Measurements from ENCODE around the gene UNC13C. TPM values are rescaled to one million over a fixed set of nuclear protein-coding genes. Genes with fewer than 3 reads are reported as not detected.
"Not testable (repeated sequence)": the region's sequence is repeated elsewhere in the genome, so short reads cannot be mapped to it uniquely, and the experiment has no call there.

Gene UNC13C
- total RNA-seq, 1 experiment from 2014 or later = not detected

- no peak overlapping the region for H3K27ac ChIP-seq
- H3K27me3 ChIP-seq = peaks cover 5% of the 10 kb centered on the region; the same call in 1 of the 2 replicates
- no peak overlapping the region for H3K4me3 ChIP-seq
- H3K36me3 ChIP-seq = no peaks in the 10 kb centered on the region
- H3K9me3 ChIP-seq (replicated peaks) = no peaks in the 10 kb centered on the region
- DNase-seq = no peak
- H3K4me1 ChIP-seq = no peaks in the 10 kb centered on the region
Observed at GRCh38 chr15:54347082-54347827, 369.0 kb downstream of the UNC13C start.

- no peak overlapping the region for H3K4me3 ChIP-seq
- DNase-seq = no peak
- no peaks in the 10 kb centered on the region for H3K9me3 ChIP-seq (replicated peaks)
- no peaks in the 10 kb centered on the region for H3K36me3 ChIP-seq
- no peak overlapping the region for H3K27ac ChIP-seq
- no peaks in the 10 kb centered on the region for H3K27me3 ChIP-seq
- H3K4me1 ChIP-seq = no peaks in the 10 kb centered on the region
Observed at GRCh38 chr15:54353726-54354125, 375.5 kb downstream of the UNC13C start.

GRCh38 chr15:54354341-54354740 lies 376.1 kb downstream of the UNC13C start:
- no peak overlapping the region for H3K4me3 ChIP-seq
- no peaks in the 10 kb centered on the region for H3K4me1 ChIP-seq
- no peaks in the 10 kb centered on the region for H3K27me3 ChIP-seq
- no peaks in the 10 kb centered on the region for H3K9me3 ChIP-seq (replicated peaks)
- DNase-seq = no peak
- no peak overlapping the region for H3K27ac ChIP-seq
- H3K36me3 ChIP-seq = no peaks in the 10 kb centered on the region

GRCh38 chr15:54364961-54365360 lies 386.7 kb downstream of the UNC13C start:
- Histone ChIP-seq H3K4me3 (no peak overlapping the region), H3K4me1 (no peaks in the 10 kb centered on the region), H3K27ac (no peak overlapping the region), H3K9me3 (replicated peaks) (no peaks in the 10 kb centered on the region; the same call in 1 of the 2 replicates), H3K36me3 (no peaks in the 10 kb centered on the region), H3K27me3 (no peaks in the 10 kb centered on the region)
- DNase-seq = no peak

- no peaks in the 10 kb centered on the region for H3K9me3 ChIP-seq (replicated peaks)
- H3K36me3 ChIP-seq = no peaks in the 10 kb centered on the region
- H3K4me3 ChIP-seq = no peak overlapping the region
- no peaks in the 10 kb centered on the region for H3K4me1 ChIP-seq
- H3K27me3 ChIP-seq = no peaks in the 10 kb centered on the region
- no peak overlapping the region for H3K27ac ChIP-seq
- DNase-seq = no peak
Observed at GRCh38 chr15:54373332-54373731, 395.1 kb downstream of the UNC13C start.

GRCh38 chr15:54374184-54374952 lies 396.1 kb downstream of the UNC13C start:
- no peaks in the 10 kb centered on the region for H3K9me3 ChIP-seq (replicated peaks)
- H3K27me3 ChIP-seq = no peaks in the 10 kb centered on the region
- no peaks in the 10 kb centered on the region for H3K36me3 ChIP-seq
- DNase-seq = no peak
- H3K27ac ChIP-seq = no peak overlapping the region
- H3K4me1 ChIP-seq = no peaks in the 10 kb centered on the region
- no peak overlapping the region for H3K4me3 ChIP-seq

GRCh38 chr15:54387799-54388198 lies 409.6 kb downstream of the UNC13C start:
- H3K4me1 ChIP-seq = no peaks in the 10 kb centered on the region
- no peak overlapping the region for H3K4me3 ChIP-seq
- H3K27me3 ChIP-seq = no peaks in the 10 kb centered on the region
- DNase-seq = no peak
- no peaks in the 10 kb centered on the region for H3K36me3 ChIP-seq
- H3K9me3 ChIP-seq (replicated peaks) = no peaks in the 10 kb centered on the region
- H3K27ac ChIP-seq = no peak overlapping the region

- Histone ChIP-seq H3K36me3 (no peaks in the 10 kb centered on the region), H3K9me3 (replicated peaks) (no peaks in the 10 kb centered on the region), H3K4me3 (no peak overlapping the region), H3K27ac (no peak overlapping the region), H3K4me1 (no peaks in the 10 kb centered on the region), H3K27me3 (no peaks in the 10 kb centered on the region)
- DNase-seq = no peak
Observed at GRCh38 chr15:54388746-54389145, 410.5 kb downstream of the UNC13C start.

- Histone ChIP-seq H3K9me3 (replicated peaks) (no peaks in the 10 kb centered on the region), H3K4me3 (no peak overlapping the region), H3K36me3 (no peaks in the 10 kb centered on the region), H3K27ac (no peak overlapping the region), H3K4me1 (no peaks in the 10 kb centered on the region), H3K27me3 (peaks cover 4% of the 10 kb centered on the region)
- DNase-seq = no peak
Observed at GRCh38 chr15:54410481-54410880, 432.2 kb downstream of the UNC13C start.

- Histone ChIP-seq H3K4me1 (no peaks in the 10 kb centered on the region), H3K9me3 (replicated peaks) (no peaks in the 10 kb centered on the region), H3K36me3 (no peaks in the 10 kb centered on the region), H3K27me3 (no peaks in the 10 kb centered on the region), H3K27ac (no peak overlapping the region), H3K4me3 (no peak overlapping the region)
- DNase-seq = no peak
Observed at GRCh38 chr15:54424171-54424570, 445.9 kb downstream of the UNC13C start.

- no peak for DNase-seq
- Histone ChIP-seq H3K27me3 (no peaks in the 10 kb centered on the region), H3K4me1 (no peaks in the 10 kb centered on the region), H3K36me3 (no peaks in the 10 kb centered on the region), H3K9me3 (replicated peaks) (no peaks in the 10 kb centered on the region), H3K4me3 (no peak overlapping the region), H3K27ac (no peak overlapping the region)
Observed at GRCh38 chr15:54428596-54428995, 450.4 kb downstream of the UNC13C start.

GRCh38 chr15:54450288-54450687 lies 472.0 kb downstream of the UNC13C start:
- DNase-seq; H3K36me3 ChIP-seq; H3K9me3 ChIP-seq (replicated peaks); H3K27me3 ChIP-seq; H3K4me1 ChIP-seq; H3K4me3 ChIP-seq; H3K27ac ChIP-seq: not testable (repeated sequence)

GRCh38 chr15:54456413-54456812 lies 478.2 kb downstream of the UNC13C start:
- no peak overlapping the region for H3K4me3 ChIP-seq
- DNase-seq = no peak
- no peaks in the 10 kb centered on the region for H3K9me3 ChIP-seq (replicated peaks)
- H3K4me1 ChIP-seq = no peaks in the 10 kb centered on the region
- H3K27me3 ChIP-seq = no peaks in the 10 kb centered on the region
- no peaks in the 10 kb centered on the region for H3K36me3 ChIP-seq
- H3K27ac ChIP-seq = no peak overlapping the region

- Histone ChIP-seq H3K27ac (no peak overlapping the region), H3K27me3 (no peaks in the 10 kb centered on the region), H3K4me1 (no peaks in the 10 kb centered on the region), H3K4me3 (no peak overlapping the region), H3K36me3 (no peaks in the 10 kb centered on the region), H3K9me3 (replicated peaks) (no peaks in the 10 kb centered on the region)
- no peak for DNase-seq
Observed at GRCh38 chr15:54462511-54462913, 484.3 kb downstream of the UNC13C start.

- Histone ChIP-seq H3K4me3 (no peak overlapping the region), H3K27ac (no peak overlapping the region), H3K36me3 (no peaks in the 10 kb centered on the region), H3K4me1 (no peaks in the 10 kb centered on the region), H3K9me3 (replicated peaks) (no peaks in the 10 kb centered on the region), H3K27me3 (no peaks in the 10 kb centered on the region; the same call in 1 of the 2 replicates)
- DNase-seq = no peak
Observed at GRCh38 chr15:54481819-54482218, 503.6 kb downstream of the UNC13C start.
